HL-60 (cell line): ENCODE measurements around the gene FOXP1.

Experiments
- DNase-seq, 2 experiments: peaks; one replicate each; pipeline ENCODE4 v3.0.0-alpha.2; 2010 to 2020; ENCODE audit warnings: low read depth in 1 of 2, low spot score in 1 of 2
- H3K27ac ChIP-seq: fragments of 250-450 bp; sonication (Bioruptor Pico); replicated peaks from 2 replicates; pipeline ENCODE4 v1.5.1; 2020; ENCODE audit warnings: mild to moderate bottlenecking, moderate library complexity
- H3K27me3 ChIP-seq: fragments of 250-450 bp; sonication (Bioruptor Pico); 2 replicates; pipeline ENCODE4 v1.5.1; 2021; ENCODE audit warnings: mild to moderate bottlenecking, moderate library complexity; ENCODE audit not compliant: insufficient read depth, poor library complexity, severe bottlenecking
- H3K4me3 ChIP-seq: replicated peaks from 2 replicates; pipeline ENCODE4 v1.5.1; 2011; ENCODE audit warnings: mild to moderate bottlenecking, control low read depth, low read length; ENCODE audit not compliant: insufficient read depth
- GABPA ChIP-seq: IDR thresholded peaks from 2 replicates; pipeline ENCODE4 v1.6.1; 2012; ENCODE audit warnings: low read depth
- POLR2AphosphoS5 ChIP-seq: IDR thresholded peaks from 2 replicates; pipeline ENCODE4 v1.6.1; 2012; ENCODE audit warnings: low read depth
- SPI1 ChIP-seq: IDR thresholded peaks from 2 replicates; pipeline ENCODE4 v1.6.1; 2012; ENCODE audit warnings: low read depth, mild to moderate bottlenecking, borderline replicate concordance
- TF ChIP-seq, protein P1 (sequence below): IDR thresholded peaks from one replicate; pipeline ENCODE4 v1.5.1; 2011; ENCODE audit warnings: low read length, control low read depth, inconsistent platforms; ENCODE audit not compliant: insufficient read depth
- TF ChIP-seq, protein P2 (sequence below): IDR thresholded peaks from 2 replicates; pipeline ENCODE4 v1.6.1; 2012; ENCODE audit warnings: low read depth; ENCODE audit not compliant: insufficient replicate concordance

Gene FOXP1

DNA sequence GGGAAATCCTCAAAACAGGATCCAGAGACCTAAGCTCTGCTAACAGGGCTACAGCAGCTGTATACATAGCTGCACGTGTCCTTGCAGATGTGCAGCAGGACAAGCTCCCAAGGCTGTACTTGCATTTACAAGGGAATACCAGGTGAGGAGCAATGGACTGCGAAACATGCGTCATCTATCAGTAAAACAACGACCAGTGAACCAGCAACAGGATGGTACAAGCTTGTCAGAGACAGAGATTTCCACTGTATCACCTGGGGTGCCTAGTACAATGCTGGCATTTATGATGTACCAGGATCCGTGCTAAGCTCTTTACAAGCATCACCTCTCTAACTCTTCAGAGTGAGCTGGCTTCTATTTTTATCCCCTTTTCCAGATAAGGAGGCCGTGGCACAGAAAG is 227.3 kb downstream of the FOXP1 start:
- H3K27me3 ChIP-seq: no peaks in the 10 kb centered on the region
- no peak for DNase-seq
- no peak overlapping the region for H3K27ac ChIP-seq
- TF ChIP-seq, protein P1, sequence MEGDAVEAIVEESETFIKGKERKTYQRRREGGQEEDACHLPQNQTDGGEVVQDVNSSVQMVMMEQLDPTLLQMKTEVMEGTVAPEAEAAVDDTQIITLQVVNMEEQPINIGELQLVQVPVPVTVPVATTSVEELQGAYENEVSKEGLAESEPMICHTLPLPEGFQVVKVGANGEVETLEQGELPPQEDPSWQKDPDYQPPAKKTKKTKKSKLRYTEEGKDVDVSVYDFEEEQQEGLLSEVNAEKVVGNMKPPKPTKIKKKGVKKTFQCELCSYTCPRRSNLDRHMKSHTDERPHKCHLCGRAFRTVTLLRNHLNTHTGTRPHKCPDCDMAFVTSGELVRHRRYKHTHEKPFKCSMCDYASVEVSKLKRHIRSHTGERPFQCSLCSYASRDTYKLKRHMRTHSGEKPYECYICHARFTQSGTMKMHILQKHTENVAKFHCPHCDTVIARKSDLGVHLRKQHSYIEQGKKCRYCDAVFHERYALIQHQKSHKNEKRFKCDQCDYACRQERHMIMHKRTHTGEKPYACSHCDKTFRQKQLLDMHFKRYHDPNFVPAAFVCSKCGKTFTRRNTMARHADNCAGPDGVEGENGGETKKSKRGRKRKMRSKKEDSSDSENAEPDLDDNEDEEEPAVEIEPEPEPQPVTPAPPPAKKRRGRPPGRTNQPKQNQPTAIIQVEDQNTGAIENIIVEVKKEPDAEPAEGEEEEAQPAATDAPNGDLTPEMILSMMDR: no peak
- no peak for TF ChIP-seq POLR2AphosphoS5
- TF ChIP-seq, protein P2, sequence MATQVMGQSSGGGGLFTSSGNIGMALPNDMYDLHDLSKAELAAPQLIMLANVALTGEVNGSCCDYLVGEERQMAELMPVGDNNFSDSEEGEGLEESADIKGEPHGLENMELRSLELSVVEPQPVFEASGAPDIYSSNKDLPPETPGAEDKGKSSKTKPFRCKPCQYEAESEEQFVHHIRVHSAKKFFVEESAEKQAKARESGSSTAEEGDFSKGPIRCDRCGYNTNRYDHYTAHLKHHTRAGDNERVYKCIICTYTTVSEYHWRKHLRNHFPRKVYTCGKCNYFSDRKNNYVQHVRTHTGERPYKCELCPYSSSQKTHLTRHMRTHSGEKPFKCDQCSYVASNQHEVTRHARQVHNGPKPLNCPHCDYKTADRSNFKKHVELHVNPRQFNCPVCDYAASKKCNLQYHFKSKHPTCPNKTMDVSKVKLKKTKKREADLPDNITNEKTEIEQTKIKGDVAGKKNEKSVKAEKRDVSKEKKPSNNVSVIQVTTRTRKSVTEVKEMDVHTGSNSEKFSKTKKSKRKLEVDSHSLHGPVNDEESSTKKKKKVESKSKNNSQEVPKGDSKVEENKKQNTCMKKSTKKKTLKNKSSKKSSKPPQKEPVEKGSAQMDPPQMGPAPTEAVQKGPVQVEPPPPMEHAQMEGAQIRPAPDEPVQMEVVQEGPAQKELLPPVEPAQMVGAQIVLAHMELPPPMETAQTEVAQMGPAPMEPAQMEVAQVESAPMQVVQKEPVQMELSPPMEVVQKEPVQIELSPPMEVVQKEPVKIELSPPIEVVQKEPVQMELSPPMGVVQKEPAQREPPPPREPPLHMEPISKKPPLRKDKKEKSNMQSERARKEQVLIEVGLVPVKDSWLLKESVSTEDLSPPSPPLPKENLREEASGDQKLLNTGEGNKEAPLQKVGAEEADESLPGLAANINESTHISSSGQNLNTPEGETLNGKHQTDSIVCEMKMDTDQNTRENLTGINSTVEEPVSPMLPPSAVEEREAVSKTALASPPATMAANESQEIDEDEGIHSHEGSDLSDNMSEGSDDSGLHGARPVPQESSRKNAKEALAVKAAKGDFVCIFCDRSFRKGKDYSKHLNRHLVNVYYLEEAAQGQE: no peak
- no peak for TF ChIP-seq SPI1
- TF ChIP-seq GABPA: no peak
- no peak overlapping the region for H3K4me3 ChIP-seq

DNA sequence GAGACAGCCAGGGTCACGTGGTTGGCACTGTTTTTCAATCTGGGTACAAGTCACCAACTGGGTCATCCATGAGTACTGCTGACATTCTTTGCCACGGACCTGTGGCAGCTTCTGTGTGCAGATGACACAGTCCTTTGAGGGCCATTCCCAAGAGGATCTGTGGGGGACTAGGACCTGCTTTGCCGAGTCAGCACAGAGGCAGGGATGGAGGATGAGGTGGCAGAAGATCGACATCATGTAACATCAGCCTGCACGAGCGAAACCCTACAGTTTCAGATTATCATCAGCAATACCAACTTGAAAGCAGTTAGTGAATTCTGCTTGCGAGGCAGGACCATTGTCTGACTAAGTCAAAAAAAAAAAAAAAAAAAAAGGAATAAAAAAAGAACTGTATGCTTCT is 227.7 kb downstream of the FOXP1 start:
- no peak for TF ChIP-seq GABPA
- TF ChIP-seq SPI1: no peak
- TF ChIP-seq, protein P1: no peak
- no peaks in the 10 kb centered on the region for H3K27me3 ChIP-seq
- H3K27ac ChIP-seq: no peak overlapping the region
- no peak overlapping the region for H3K4me3 ChIP-seq
- DNase-seq: no peak

DNA sequence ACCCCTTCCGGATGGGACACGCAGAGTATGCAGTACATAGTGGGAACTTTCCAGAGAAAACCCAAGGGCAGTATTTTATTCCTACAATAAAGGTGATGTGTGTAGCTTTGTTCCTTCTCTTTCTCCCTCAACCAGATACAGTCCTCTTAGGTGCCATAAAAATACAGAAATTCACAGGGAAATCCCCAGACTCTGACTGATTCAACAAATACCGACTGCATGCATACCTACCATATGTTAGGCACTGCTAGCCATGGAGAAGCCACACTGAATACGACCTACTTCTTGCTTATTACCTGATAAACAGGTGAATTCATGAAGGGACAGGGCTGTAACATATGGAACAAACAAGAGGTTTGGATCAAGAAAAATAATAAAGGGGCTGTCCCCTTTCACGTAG is 228.5 kb downstream of the FOXP1 start:
- Histone ChIP-seq H3K27ac (no peak overlapping the region), H3K27me3 (no peaks in the 10 kb centered on the region), H3K4me3 (no peak overlapping the region)
- no peak for DNase-seq
- no peak for TF ChIP-seq POLR2AphosphoS5
- TF ChIP-seq, protein P2: no peak
- no peak for TF ChIP-seq GABPA

DNA sequence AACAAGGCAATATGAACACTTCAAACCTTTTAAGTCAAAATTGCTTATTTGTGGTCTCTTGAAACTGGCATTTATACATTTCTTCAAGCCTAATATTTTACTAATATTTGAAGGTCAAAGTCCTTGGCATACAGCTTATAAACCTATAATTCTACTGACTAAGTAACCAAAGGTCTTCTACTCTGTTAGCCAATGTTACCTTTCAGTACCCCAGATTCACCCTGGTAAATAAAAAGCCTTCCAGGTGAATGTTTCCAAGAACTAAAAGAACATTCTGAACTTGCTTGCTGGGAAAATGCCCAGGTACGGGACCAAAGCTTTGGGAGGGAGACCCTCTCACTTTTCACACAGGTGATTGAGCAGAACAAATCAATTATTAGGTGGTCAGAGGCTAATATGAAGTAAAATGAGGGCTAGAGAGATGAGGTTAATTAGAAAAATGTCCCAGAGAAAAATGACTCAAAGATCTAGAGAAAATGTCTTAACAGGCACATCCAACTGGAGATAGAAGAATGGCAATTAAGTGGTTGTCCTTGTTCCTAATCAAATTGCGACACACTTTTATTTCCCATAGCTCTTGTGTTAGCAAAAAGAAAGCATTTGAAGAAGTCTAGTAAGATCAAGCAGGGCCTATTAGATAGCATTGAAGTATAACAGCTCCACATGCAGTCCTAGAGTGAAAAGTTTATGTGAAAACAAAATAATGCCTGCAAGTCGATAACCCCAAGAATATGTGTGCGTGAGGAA is 232.0 kb downstream of the FOXP1 start:
- TF ChIP-seq POLR2AphosphoS5: no peak
- TF ChIP-seq SPI1: no peak
- TF ChIP-seq, protein P2: no peak
- no peak for TF ChIP-seq GABPA
- TF ChIP-seq, protein P1: no peak
- no peaks in the 10 kb centered on the region for H3K27me3 ChIP-seq
- H3K27ac ChIP-seq: no peak overlapping the region
- DNase-seq: no peak
- H3K4me3 ChIP-seq: no peak overlapping the region
